GM19240 (cell line): ENCODE data around the gene SNTG2.
"Not testable (repeated sequence)": the region's sequence is repeated elsewhere in the genome, so short reads cannot be mapped to it uniquely, and the experiment has no call there.

Source experiments
- DNase-seq: peaks from one replicate; pipeline ENCODE4 v3.0.0; 2011; ENCODE audit warnings: low spot score; ENCODE audit not compliant: insufficient read length

Gene SNTG2

GRCh38 chr2:1405967-1406366 is 455.3 kb downstream of the SNTG2 start:
- no peak for DNase-seq

- DNase-seq, result no peak
Observed at GRCh38 chr2:1406434-1406833, 455.8 kb downstream of the SNTG2 start.

- DNase-seq, result no peak
Observed at GRCh38 chr2:1407950-1408675, 457.5 kb downstream of the SNTG2 start.

- DNase-seq, result no peak
Observed at GRCh38 chr2:1413156-1413710, 462.6 kb downstream of the SNTG2 start, which contains the start of gene TPO. Gene TPO (plus strand): TSS chr2:1413463. CDS start chr2:1414409, 946 bp downstream.

- no peak for DNase-seq
Observed at GRCh38 chr2:1414121-1414520, 463.5 kb downstream of the SNTG2 start.

GRCh38 chr2:1414901-1415300 is 464.3 kb downstream of the SNTG2 start:
- not testable (repeated sequence) for DNase-seq

- DNase-seq, result no peak
Observed at GRCh38 chr2:1415501-1415900, 464.9 kb downstream of the SNTG2 start.
